ENCODE data around the gene CRACDL.

- no peak for TF ChIP-seq CTCF (IDR thresholded peaks at IDR 0.05; ENCODE audit: insufficient read depth, low read length, poor library complexity, severe bottlenecking)
- no peak for TF ChIP-seq EZH2phosphoT487 (conservative IDR thresholded peaks at IDR 0.05; ENCODE audit: low read length)
Measured at GRCh38 chr2:98903767-98904485, 32.1 kb downstream of the CRACDL start.
